Naive thymus-derived CD4-positive, alpha-beta T cell (primary cell): ENCODE data around the gene TAF3. TPM values are rescaled to one million over a fixed set of nuclear protein-coding genes. Genes with fewer than 3 reads are reported as not detected.

Experiments
- ATAC-seq: fragments of 150-1000 bp; cut with Tn5 transposase; 2 replicates; pipeline ENCODE4 v1.10.0; 2021; ENCODE audit warnings: mild to moderate bottlenecking, moderate library complexity
- CTCF ChIA-PET: fragments of 350-600 bp; sonication (Branson Sonifier 250); formaldehyde crosslinking; loops from one replicate; lab custom pipeline; 2021; ENCODE audit warnings: antibody characterized with exemption; lab: Charles Lee
- POLR2A ChIA-PET: fragments of 350-600 bp; sonication (Branson Sonifier 250); formaldehyde crosslinking; loops from one replicate; lab custom pipeline; 2021; ENCODE audit warnings: antibody characterized with exemption, inconsistent platforms; lab: Charles Lee
- DNase-seq, 9 donors: peaks; one replicate each; pipeline versions ENCODE4 v3.0.0 to v3.0.0-alpha.2; 2020 to 2022; ENCODE audit warnings: mixed read lengths in 1 of 9
- H3K27ac ChIP-seq: one replicate; pipeline ENCODE4 v1.7.0; 2013; ENCODE audit warnings: mild to moderate bottlenecking, low read depth, low read length, moderate library complexity
- H3K27me3 ChIP-seq, 2 donors: one replicate each; pipeline ENCODE4 v1.7.0; 2013; ENCODE audit warnings: low read length in 2 of 2, mild to moderate bottlenecking in 2 of 2, moderate library complexity in 2 of 2; ENCODE audit not compliant: control insufficient read depth in 2 of 2, insufficient read depth in 2 of 2
- H3K36me3 ChIP-seq, 3 experiments: 1 replicate in 2 of 3; 2 replicates in 1 of 3; pipeline ENCODE4 v1.7.0; 2013; ENCODE audit warnings: low read length in 3 of 3, mild to moderate bottlenecking in 3 of 3, moderate library complexity in 1 of 3; ENCODE audit not compliant: insufficient read depth in 3 of 3, control insufficient read depth in 2 of 3
- H3K4me1 ChIP-seq, 2 donors: one replicate each; pipeline ENCODE4 v1.7.0; 2013; ENCODE audit warnings: low read length in 2 of 2, mild to moderate bottlenecking in 2 of 2, moderate library complexity in 1 of 2; ENCODE audit not compliant: control insufficient read depth in 2 of 2, insufficient read depth in 2 of 2
- H3K4me3 ChIP-seq: 2 replicates; pipeline ENCODE4 v1.7.0; 2013; ENCODE audit warnings: mild to moderate bottlenecking, low read length
- H3K9me3 ChIP-seq, 3 experiments: 1 replicate in 2 of 3; 2 replicates in 1 of 3; pipeline ENCODE4 v1.7.0; 2013; ENCODE audit warnings: low read length in 3 of 3; ENCODE audit not compliant: control insufficient read depth in 2 of 3
- H3K27ac Mint-ChIP-seq, 9 donors: one replicate each; pipeline ENCODE4 v1.8.0; 2020 to 2022; ENCODE audit warnings: mixed read lengths in 9 of 9, mild to moderate bottlenecking in 8 of 9, moderate library complexity in 5 of 9, inconsistent platforms in 2 of 9
- H3K27me3 Mint-ChIP-seq, 5 donors: one replicate each; pipeline ENCODE4 v1.8.0; 2021 to 2022; ENCODE audit warnings: mixed read lengths in 5 of 5, mild to moderate bottlenecking in 1 of 5
- H3K36me3 Mint-ChIP-seq, 5 donors: one replicate each; pipeline ENCODE4 v1.8.0; 2020 to 2022; ENCODE audit warnings: mixed read lengths in 5 of 5, mild to moderate bottlenecking in 3 of 5, inconsistent platforms in 1 of 5
- H3K4me1 Mint-ChIP-seq, 7 donors: one replicate each; pipeline ENCODE4 v1.8.0; 2020 to 2022; ENCODE audit warnings: mixed read lengths in 7 of 7, mild to moderate bottlenecking in 3 of 7, inconsistent platforms in 1 of 7
- H3K4me3 Mint-ChIP-seq, 10 donors: one replicate each; pipeline ENCODE4 v1.8.0; 2020 to 2022; ENCODE audit warnings: mild to moderate bottlenecking in 10 of 10, mixed read lengths in 10 of 10, moderate library complexity in 6 of 10, inconsistent platforms in 2 of 10
- H3K9me3 Mint-ChIP-seq, 11 donors: one replicate each; pipeline ENCODE4 v1.8.0; 2020 to 2022; ENCODE audit warnings: mixed read lengths in 11 of 11, mild to moderate bottlenecking in 4 of 11, inconsistent platforms in 1 of 11, moderate library complexity in 1 of 11
- intact Hi-C, 2 donors: fragments of 100-400 bp; cut with micrococcal nuclease; formaldehyde crosslinking; loops; one replicate each; pipeline ENCODE4 v1.15.1; 2023
- polyA plus RNA-seq, 2 donors: library from polyadenylated mRNA; unstranded; fragments of 300-500 nt; fragmentation: Illumina TruSeq; gene quantifications; one replicate each; pipeline ENCODE4 v1.2.3, GENCODE V29; 2021
- total RNA-seq, 6 experiments: library from RNA in 5 of 6; stranded (reverse) in 5 of 6; gene quantifications; 1 replicate in 5 of 6; 2 replicates in 1 of 6; pipeline ENCODE4 v1.2.3 and lab custom pipeline; 2021 to 2026

The TAF3 gene
- total and polyA plus RNA-seq, 7 experiments from 2014 or later: 12.2 to 23.9 (median 18.8) TPM

- peaks cover 0 to 4% of the 10 kb centered on the region in 2 donors for H3K4me1 ChIP-seq
- no peak overlapping the region for H3K4me3 Mint-ChIP-seq
Observed at GRCh38 chr10:7855205-7855604, 36.9 kb downstream of the TAF3 start.

GRCh38 chr10:7856678-7857077 is 38.4 kb downstream of the TAF3 start:
- H3K4me1 ChIP-seq: peaks cover 0 to 4% of the 10 kb centered on the region in 2 donors
- H3K27ac ChIP-seq: no peak overlapping the region
- ChIA-PET CTCF (no interaction called here), POLR2A (no interaction called here)
- intact Hi-C loops: no loop called here
- H3K27ac Mint-ChIP-seq: no peak overlapping the region
- no peaks in the 10 kb centered on the region for H3K36me3 ChIP-seq
- ATAC-seq: no peak
- H3K9me3 Mint-ChIP-seq: peaks cover 1 to 27% (median 7%) of the 10 kb centered on the region in 11 donors
- no peak overlapping the region for H3K4me3 Mint-ChIP-seq
- H3K36me3 Mint-ChIP-seq: peaks cover 7 to 56% (median 37%) of the 10 kb centered on the region in 5 donors
- peaks cover 5 to 59% (median 45%) of the 10 kb centered on the region in 7 donors for H3K4me1 Mint-ChIP-seq
- peaks cover 0 to 3% of the 10 kb centered on the region in 2 donors for H3K27me3 ChIP-seq
- no peak for DNase-seq
- peaks cover 1 to 6% (median 2%) of the 10 kb centered on the region in 3 experiments for H3K9me3 ChIP-seq
- no peak overlapping the region for H3K4me3 ChIP-seq
- H3K27me3 Mint-ChIP-seq: no peaks in the 10 kb centered on the region

More at GRCh38 chr10:7855205-7855604, 36.9 kb downstream of the TAF3 start:
- DNase-seq (no peak), ATAC-seq (no peak)
- H3K36me3 Mint-ChIP-seq: peaks cover 6 to 61% (median 39%) of the 10 kb centered on the region in 5 donors
- H3K4me1 Mint-ChIP-seq: peaks cover 5 to 67% (median 54%) of the 10 kb centered on the region in 7 donors
- H3K27me3 Mint-ChIP-seq: no peaks in the 10 kb centered on the region
- no peaks in the 10 kb centered on the region for H3K9me3 ChIP-seq
- no peak overlapping the region for H3K27ac ChIP-seq
- ChIA-PET CTCF (no interaction called here), POLR2A (no interaction called here)
- H3K27me3 ChIP-seq: peaks cover 0 to 3% of the 10 kb centered on the region in 2 donors
- H3K27ac Mint-ChIP-seq: peak overlapping the region in 1 of 9 donors; percentile 41
- H3K4me3 ChIP-seq: no peak overlapping the region
- H3K36me3 ChIP-seq: no peaks in the 10 kb centered on the region
- intact Hi-C loops: no loop called here
- H3K9me3 Mint-ChIP-seq: peaks cover 0 to 16% (median 5%) of the 10 kb centered on the region in 11 donors

GRCh38 chr10:7857262-7857661 is 39.0 kb downstream of the TAF3 start:
- Histone ChIP-seq H3K9me3 (peaks cover 5 to 12% (median 6%) of the 10 kb centered on the region in 3 experiments), H3K27me3 (peaks cover 0 to 3% of the 10 kb centered on the region in 2 donors), H3K36me3 (no peaks in the 10 kb centered on the region), H3K4me1 (peaks cover 0 to 4% of the 10 kb centered on the region in 2 donors), H3K27ac (no peak overlapping the region), H3K4me3 (no peak overlapping the region)
- DNase-seq: no peak
- ChIA-PET CTCF (no interaction called here), POLR2A (no interaction called here)
- H3K9me3 Mint-ChIP-seq: peaks cover 3 to 33% (median 13%) of the 10 kb centered on the region in 11 donors
- no peaks in the 10 kb centered on the region for H3K27me3 Mint-ChIP-seq
- peaks cover 5 to 56% (median 42%) of the 10 kb centered on the region in 7 donors for H3K4me1 Mint-ChIP-seq
- H3K4me3 Mint-ChIP-seq: no peak overlapping the region
- intact Hi-C loops: no loop called here
- ATAC-seq: no peak
- H3K36me3 Mint-ChIP-seq: peaks cover 12 to 56% (median 42%) of the 10 kb centered on the region in 5 donors
- H3K27ac Mint-ChIP-seq: peak overlapping the region in 2 of 9 donors; percentile 28 to 61

GRCh38 chr10:7861509-7862120 is 43.3 kb downstream of the TAF3 start:
- no peaks in the 10 kb centered on the region for H3K27me3 Mint-ChIP-seq
- Histone ChIP-seq H3K9me3 (peaks cover 5 to 13% (median 6%) of the 10 kb centered on the region in 3 experiments), H3K4me1 (no peaks in the 10 kb centered on the region), H3K27me3 (no peaks in the 10 kb centered on the region), H3K36me3 (no peaks in the 10 kb centered on the region), H3K4me3 (no peak overlapping the region), H3K27ac (no peak overlapping the region)
- ChIA-PET CTCF (interaction anchor here (0.6 kb wide), 1 partner anchor 446 kb away, joined by 5 read pairs; no protein-coding TSS in a partner anchor), POLR2A (no interaction called here)
- peaks cover 5 to 47% (median 39%) of the 10 kb centered on the region in 7 donors for H3K4me1 Mint-ChIP-seq
- H3K9me3 Mint-ChIP-seq: peaks cover 0 to 40% (median 18%) of the 10 kb centered on the region in 11 donors
- peaks cover 19 to 49% (median 41%) of the 10 kb centered on the region in 5 donors for H3K36me3 Mint-ChIP-seq
- peak overlapping the region in 1 of 10 donors; percentile 34 for H3K4me3 Mint-ChIP-seq
- DNase-seq (no peak), ATAC-seq (no peak)
- intact Hi-C loops: no loop called here
- H3K27ac Mint-ChIP-seq: no peak overlapping the region

GRCh38 chr10:7862121-7862514 is 43.8 kb downstream of the TAF3 start:
- H3K36me3 ChIP-seq: no peaks in the 10 kb centered on the region
- no peak overlapping the region for H3K4me3 ChIP-seq
- ChIA-PET CTCF (interaction anchor here (0.6 kb wide), 1 partner anchor 447 kb away, joined by 5 read pairs; no protein-coding TSS in a partner anchor), POLR2A (no interaction called here)
- Mint-ChIP-seq H3K4me3 (peak overlapping the region in 1 of 10 donors; percentile 34), H3K9me3 (peaks cover 0 to 40% (median 18%) of the 10 kb centered on the region in 11 donors), H3K36me3 (peaks cover 19 to 46% (median 39%) of the 10 kb centered on the region in 5 donors), H3K27ac (no peak overlapping the region), H3K4me1 (peaks cover 2 to 44% (median 36%) of the 10 kb centered on the region in 7 donors), H3K27me3 (no peaks in the 10 kb centered on the region)
- H3K27me3 ChIP-seq: no peaks in the 10 kb centered on the region
- DNase-seq (no peak), ATAC-seq (no peak)
- peaks cover 5 to 13% (median 6%) of the 10 kb centered on the region in 3 experiments for H3K9me3 ChIP-seq
- no peak overlapping the region for H3K27ac ChIP-seq
- intact Hi-C loops: no loop called here
- no peaks in the 10 kb centered on the region for H3K4me1 ChIP-seq

- peaks cover 12 to 24% (median 21%) of the 10 kb centered on the region in 5 donors for H3K36me3 Mint-ChIP-seq
- H3K27me3 Mint-ChIP-seq: no peaks in the 10 kb centered on the region
- no peaks in the 10 kb centered on the region for H3K4me1 ChIP-seq
- H3K27ac ChIP-seq: no peak overlapping the region
- no peak overlapping the region for H3K4me3 Mint-ChIP-seq
- CTCF ChIA-PET: no interaction called here
- no peaks in the 10 kb centered on the region for H3K27me3 ChIP-seq
- H3K9me3 ChIP-seq: peaks cover 5 to 12% (median 6%) of the 10 kb centered on the region in 3 experiments
- no peak overlapping the region for H3K4me3 ChIP-seq
- POLR2A ChIA-PET: no interaction called here
- peak overlapping the region in 1 of 9 donors; percentile 66 for H3K27ac Mint-ChIP-seq
- peaks cover 0 to 19% (median 13%) of the 10 kb centered on the region in 11 donors for H3K9me3 Mint-ChIP-seq
- no peak for DNase-seq
- ATAC-seq: no peak
- peaks cover 2 to 63% (median 46%) of the 10 kb centered on the region in 7 donors for H3K4me1 Mint-ChIP-seq
- intact Hi-C loops: no loop called here
- H3K36me3 ChIP-seq: no peaks in the 10 kb centered on the region
Observed at GRCh38 chr10:7866176-7866575, 47.9 kb downstream of the TAF3 start.
